Stimulated activated naive B cell treated with anti-CD40 and anti-IgM and Interleukin-4, amounts not matched to agents 10 μg/mL and 1 μg/mL and 100 μg/mL, for 72 hours (primary cell): Measurements from ENCODE around the gene EHMT2.
"Not testable (repeated sequence)": the region's sequence is repeated elsewhere in the genome, so short reads cannot be mapped to it uniquely, and the experiment has no call there.

Experiments used
- ATAC-seq, 2 donors: fragments of 150-1000 bp; cut with Tn5 transposase; replicated peaks; 2 replicates each; pipeline ENCODE4 v1.10.0; 2021; ENCODE audit warnings: moderate library complexity in 1 of 2
- DNase-seq: peaks from one replicate; pipeline ENCODE4 v3.0.0; 2021
- H3K27ac Mint-ChIP-seq: one replicate; pipeline ENCODE4 v1.8.0; 2022; ENCODE audit warnings: mild to moderate bottlenecking, mixed read lengths
- H3K27me3 Mint-ChIP-seq, 2 donors: one replicate each; pipeline ENCODE4 v1.8.0; 2022; ENCODE audit warnings: mixed read lengths in 2 of 2
- H3K36me3 Mint-ChIP-seq, 2 donors: one replicate each; pipeline ENCODE4 v1.8.0; 2022; ENCODE audit warnings: mixed read lengths in 2 of 2, mild to moderate bottlenecking in 1 of 2
- H3K4me1 Mint-ChIP-seq, 2 donors: one replicate each; pipeline ENCODE4 v1.8.0; 2022; ENCODE audit warnings: mixed read lengths in 2 of 2, mild to moderate bottlenecking in 1 of 2
- H3K4me3 Mint-ChIP-seq, 2 donors: one replicate each; pipeline ENCODE4 v1.8.0; 2022; ENCODE audit warnings: mild to moderate bottlenecking in 2 of 2, mixed read lengths in 2 of 2, moderate library complexity in 1 of 2
- H3K9me3 Mint-ChIP-seq, 2 donors: one replicate each; pipeline ENCODE4 v1.8.0; 2022; ENCODE audit warnings: mixed read lengths in 2 of 2, mild to moderate bottlenecking in 1 of 2

The EHMT2 gene

GRCh38 chr6:31839779-31840126, 57.7 kb downstream of the EHMT2 start:
- not testable (repeated sequence) for DNase-seq, H3K4me3 Mint-ChIP-seq, H3K9me3 Mint-ChIP-seq, H3K27me3 Mint-ChIP-seq, ATAC-seq
- Mint-ChIP-seq H3K36me3 (peaks cover 49 to 55% of the 10 kb centered on the region in 2 donors), H3K4me1 (peaks cover 23 to 37% of the 10 kb centered on the region in 2 donors), H3K27ac (peak overlapping the region; percentile 42)

GRCh38 chr6:31838968-31839367, 58.5 kb downstream of the EHMT2 start:
- H3K36me3 Mint-ChIP-seq = peaks cover 50 to 57% of the 10 kb centered on the region in 2 donors
- H3K9me3 Mint-ChIP-seq = no peaks in the 10 kb centered on the region
- no peaks in the 10 kb centered on the region for H3K27me3 Mint-ChIP-seq
- DNase-seq (no peak), ATAC-seq (no peak)
- H3K4me3 Mint-ChIP-seq = peak overlapping the region; percentile 21 to 98
- peak overlapping the region; percentile 44 for H3K27ac Mint-ChIP-seq
- H3K4me1 Mint-ChIP-seq = peaks cover 26 to 40% of the 10 kb centered on the region in 2 donors

GRCh38 chr6:31838114-31838553, 59.4 kb downstream of the EHMT2 start:
- H3K9me3 Mint-ChIP-seq, ATAC-seq, H3K27me3 Mint-ChIP-seq, H3K27ac Mint-ChIP-seq, DNase-seq: not testable (repeated sequence)
- H3K36me3 Mint-ChIP-seq = peaks cover 50 to 57% of the 10 kb centered on the region in 2 donors
- H3K4me1 Mint-ChIP-seq = peaks cover 28 to 42% of the 10 kb centered on the region in 2 donors
- peak overlapping the region; percentile 98 to 100 for H3K4me3 Mint-ChIP-seq

GRCh38 chr6:31837369-31838113, 60.0 kb downstream of the EHMT2 start:
- Mint-ChIP-seq H3K27ac (peak overlapping the region; percentile 98), H3K9me3 (no peaks in the 10 kb centered on the region), H3K4me1 (peaks cover 28 to 47% of the 10 kb centered on the region in 2 donors), H3K27me3 (no peaks in the 10 kb centered on the region), H3K4me3 (peak overlapping the region; percentile 98 to 100), H3K36me3 (peaks cover 50 to 57% of the 10 kb centered on the region in 2 donors)
- ATAC-seq (no peak), DNase-seq (no peak)

GRCh38 chr6:31836474-31837368, 60.8 kb downstream of the EHMT2 start:
- Mint-ChIP-seq H3K9me3 (no peaks in the 10 kb centered on the region), H3K4me3 (peak overlapping the region; percentile 98 to 100), H3K4me1 (peaks cover 28 to 47% of the 10 kb centered on the region in 2 donors), H3K27ac (peak overlapping the region; percentile 98), H3K27me3 (no peaks in the 10 kb centered on the region), H3K36me3 (peaks cover 50 to 57% of the 10 kb centered on the region in 2 donors)
- DNase-seq = no peak
- ATAC-seq = no peak

GRCh38 chr6:31836047-31836473, 61.4 kb downstream of the EHMT2 start:
- peak overlapping the region; percentile 98 to 100 for H3K4me3 Mint-ChIP-seq
- no peaks in the 10 kb centered on the region for H3K27me3 Mint-ChIP-seq
- ATAC-seq = no peak
- no peak for DNase-seq
- peak overlapping the region; percentile 98 for H3K27ac Mint-ChIP-seq
- peaks cover 48 to 53% of the 10 kb centered on the region in 2 donors for H3K36me3 Mint-ChIP-seq
- H3K4me1 Mint-ChIP-seq = peaks cover 28 to 47% of the 10 kb centered on the region in 2 donors
- no peaks in the 10 kb centered on the region for H3K9me3 Mint-ChIP-seq

GRCh38 chr6:31834367-31835250, 62.9 kb downstream of the EHMT2 start:
- Mint-ChIP-seq H3K4me3 (peak overlapping the region; percentile 98 to 100), H3K36me3 (peaks cover 39 to 43% of the 10 kb centered on the region in 2 donors), H3K9me3 (no peaks in the 10 kb centered on the region), H3K4me1 (peaks cover 33 to 62% of the 10 kb centered on the region in 2 donors), H3K27me3 (no peaks in the 10 kb centered on the region), H3K27ac (peak overlapping the region; percentile 98)
- ATAC-seq (peak; percentile 70 to 71), DNase-seq (peak; percentile 75)

GRCh38 chr6:31831350-31832215, 65.9 kb downstream of the EHMT2 start:
- Mint-ChIP-seq H3K36me3 (peaks cover 18 to 19% of the 10 kb centered on the region in 2 donors), H3K9me3 (no peaks in the 10 kb centered on the region), H3K4me3 (peak overlapping the region in 1 of 2 donors; percentile 90), H3K4me1 (peaks cover 22 to 50% of the 10 kb centered on the region in 2 donors), H3K27me3 (no peaks in the 10 kb centered on the region), H3K27ac (peak overlapping the region; percentile 47)
- ATAC-seq (no peak), DNase-seq (no peak)

- no peaks in the 10 kb centered on the region for H3K9me3 Mint-ChIP-seq
Measured at GRCh38 chr6:31830886-31831335, 66.6 kb downstream of the EHMT2 start.

More at GRCh38 chr6:31830886-31831335, 66.6 kb downstream of the EHMT2 start:
- no peak for ATAC-seq
- no peak for DNase-seq
- no peaks in the 10 kb centered on the region for H3K27me3 Mint-ChIP-seq
- H3K4me3 Mint-ChIP-seq = peak overlapping the region; percentile 88 to 90
- H3K27ac Mint-ChIP-seq = peak overlapping the region; percentile 86
- H3K4me1 Mint-ChIP-seq = peaks cover 18 to 48% of the 10 kb centered on the region in 2 donors
- peaks cover 11 to 12% of the 10 kb centered on the region in 2 donors for H3K36me3 Mint-ChIP-seq
